ENCODE results near the gene MEIS1.

Gene MEIS1

GRCh38 chr2:66508484-66509071 is 73.7 kb downstream of the MEIS1 start:
- DNase-seq (ENCODE audit: low spot score), result no peak

GRCh38 chr2:66509326-66509811 is 74.4 kb downstream of the MEIS1 start:
- DNase-seq (ENCODE audit: low spot score), result no peak

GRCh38 chr2:66512626-66513025 is 77.7 kb downstream of the MEIS1 start:
- no peak for DNase-seq (ENCODE audit: low spot score)

- no peak for DNase-seq (ENCODE audit: low spot score)
Measured at GRCh38 chr2:66515743-66516142, 80.8 kb downstream of the MEIS1 start.

GRCh38 chr2:66516499-66516898 is 81.6 kb downstream of the MEIS1 start:
- DNase-seq (ENCODE audit: low spot score), result no peak

- no peak for DNase-seq (ENCODE audit: low spot score)
Measured at GRCh38 chr2:66517772-66518171, 82.8 kb downstream of the MEIS1 start.

- no peak for DNase-seq (ENCODE audit: low spot score)
Measured at GRCh38 chr2:66519264-66519843, 84.4 kb downstream of the MEIS1 start.

- DNase-seq (ENCODE audit: low spot score), result peak; percentile 38
Measured at GRCh38 chr2:66521291-66521922, 86.5 kb downstream of the MEIS1 start.

- DNase-seq (ENCODE audit: low spot score), result no peak
Measured at GRCh38 chr2:66522611-66523376, 87.9 kb downstream of the MEIS1 start.

GRCh38 chr2:66523377-66523969 is 88.5 kb downstream of the MEIS1 start:
- no peak for DNase-seq (ENCODE audit: low spot score)

- no peak for DNase-seq (ENCODE audit: low spot score)
Measured at GRCh38 chr2:66523990-66524389, 89.1 kb downstream of the MEIS1 start.

GRCh38 chr2:66525606-66526005 is 90.7 kb downstream of the MEIS1 start:
- DNase-seq (ENCODE audit: low spot score), result no peak

- no peak for DNase-seq (ENCODE audit: low spot score)
Measured at GRCh38 chr2:66526180-66526579, 91.3 kb downstream of the MEIS1 start.

GRCh38 chr2:66528974-66529724 is 94.2 kb downstream of the MEIS1 start:
- DNase-seq (ENCODE audit: low spot score), result no peak

- DNase-seq (ENCODE audit: low spot score), result no peak
Measured at GRCh38 chr2:66530651-66531050, 95.7 kb downstream of the MEIS1 start.

- DNase-seq (ENCODE audit: low spot score), result no peak
Measured at GRCh38 chr2:66531155-66531554, 96.2 kb downstream of the MEIS1 start.

- DNase-seq (ENCODE audit: low spot score), result no peak
Measured at GRCh38 chr2:66531567-66531966, 96.6 kb downstream of the MEIS1 start.

GRCh38 chr2:66532972-66533868 is 98.3 kb downstream of the MEIS1 start:
- no peak for DNase-seq (ENCODE audit: low spot score)

- DNase-seq (ENCODE audit: low spot score), result no peak
Measured at GRCh38 chr2:66534461-66534860, 99.5 kb downstream of the MEIS1 start.

GRCh38 chr2:66535574-66536289 is 100.8 kb downstream of the MEIS1 start:
- DNase-seq (ENCODE audit: low spot score), result no peak
